ENCODE results near the gene GRM1.

Gene GRM1

DNA sequence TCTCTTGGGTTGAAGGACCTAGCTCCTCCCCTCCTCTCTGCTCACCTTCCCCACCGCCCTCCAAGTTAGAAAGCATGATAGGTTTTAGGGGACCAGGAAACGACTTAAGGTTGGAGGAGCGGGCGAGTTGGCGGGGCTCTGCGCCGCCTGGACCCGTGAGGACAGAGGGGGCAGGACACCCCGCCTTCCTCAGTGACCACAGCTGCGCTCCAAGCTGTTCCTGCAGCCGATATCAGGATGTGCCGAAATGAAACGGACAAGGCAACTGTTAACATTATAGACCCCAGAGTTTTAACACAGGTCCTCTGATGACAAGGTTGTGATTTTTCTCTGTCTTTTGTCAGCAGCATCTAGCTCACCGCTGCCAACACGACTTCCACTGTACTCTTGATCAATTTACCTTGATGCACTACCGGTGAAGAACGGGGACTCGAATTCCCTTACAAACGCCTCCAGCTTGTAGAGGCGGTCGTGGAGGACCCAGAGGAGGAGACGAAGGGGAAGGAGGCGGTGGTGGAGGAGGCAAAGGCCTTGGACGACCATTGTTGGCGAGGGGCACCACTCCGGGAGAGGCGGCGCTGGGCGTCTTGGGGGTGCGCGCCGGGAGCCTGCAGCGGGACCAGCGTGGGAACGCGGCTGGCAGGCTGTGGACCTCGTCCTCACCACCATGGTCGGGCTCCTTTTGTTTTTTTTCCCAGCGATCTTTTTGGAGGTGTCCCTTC lies at the start of gene GRM1:
Gene GRM1 (plus strand): TSS at position 212 of the 722 bp plus-strand sequence. CDS start 456 bp downstream, at position 668.
- TF ChIP-seq, protein P1, sequence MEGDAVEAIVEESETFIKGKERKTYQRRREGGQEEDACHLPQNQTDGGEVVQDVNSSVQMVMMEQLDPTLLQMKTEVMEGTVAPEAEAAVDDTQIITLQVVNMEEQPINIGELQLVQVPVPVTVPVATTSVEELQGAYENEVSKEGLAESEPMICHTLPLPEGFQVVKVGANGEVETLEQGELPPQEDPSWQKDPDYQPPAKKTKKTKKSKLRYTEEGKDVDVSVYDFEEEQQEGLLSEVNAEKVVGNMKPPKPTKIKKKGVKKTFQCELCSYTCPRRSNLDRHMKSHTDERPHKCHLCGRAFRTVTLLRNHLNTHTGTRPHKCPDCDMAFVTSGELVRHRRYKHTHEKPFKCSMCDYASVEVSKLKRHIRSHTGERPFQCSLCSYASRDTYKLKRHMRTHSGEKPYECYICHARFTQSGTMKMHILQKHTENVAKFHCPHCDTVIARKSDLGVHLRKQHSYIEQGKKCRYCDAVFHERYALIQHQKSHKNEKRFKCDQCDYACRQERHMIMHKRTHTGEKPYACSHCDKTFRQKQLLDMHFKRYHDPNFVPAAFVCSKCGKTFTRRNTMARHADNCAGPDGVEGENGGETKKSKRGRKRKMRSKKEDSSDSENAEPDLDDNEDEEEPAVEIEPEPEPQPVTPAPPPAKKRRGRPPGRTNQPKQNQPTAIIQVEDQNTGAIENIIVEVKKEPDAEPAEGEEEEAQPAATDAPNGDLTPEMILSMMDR (IDR thresholded peaks at IDR 0.05; ENCODE audit: extremely low read depth, insufficient read depth, missing control alignments): no peak
- in situ Hi-C loops (cut with MboI; ENCODE audit: low pct_unique_long_range_greater_than_20kb, low sequenced_read_pairs, unreplicated experiment): no loop called here
- DNase-seq (ENCODE audit: low spot score): no peak

DNA sequence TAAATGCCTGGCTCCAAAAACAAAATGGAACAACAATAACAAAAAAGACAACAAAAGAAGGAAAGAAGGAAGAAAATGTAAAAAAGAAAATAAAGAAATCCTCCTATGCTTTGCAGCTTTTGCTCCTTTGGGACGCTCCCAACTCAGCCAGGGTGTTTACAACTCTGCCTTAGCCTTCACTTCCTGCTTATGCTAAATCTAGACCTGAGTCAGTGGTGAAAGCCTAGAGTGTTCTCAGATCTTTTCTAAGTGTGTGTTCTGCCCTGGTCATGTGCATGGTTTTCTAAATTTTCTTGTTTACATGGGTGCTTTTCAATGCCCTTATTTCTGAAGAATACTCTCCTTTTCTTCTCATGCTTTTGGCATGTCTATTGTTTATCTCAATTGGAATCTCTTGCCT lies 19.5 kb upstream of the GRM1 start:
- TF ChIP-seq, protein P1 (IDR thresholded peaks at IDR 0.05; ENCODE audit: extremely low read depth, insufficient read depth, missing control alignments): no peak
- in situ Hi-C loops (cut with MboI; ENCODE audit: low pct_unique_long_range_greater_than_20kb, low sequenced_read_pairs, unreplicated experiment): no loop called here
- DNase-seq (ENCODE audit: low spot score): no peak

DNA sequence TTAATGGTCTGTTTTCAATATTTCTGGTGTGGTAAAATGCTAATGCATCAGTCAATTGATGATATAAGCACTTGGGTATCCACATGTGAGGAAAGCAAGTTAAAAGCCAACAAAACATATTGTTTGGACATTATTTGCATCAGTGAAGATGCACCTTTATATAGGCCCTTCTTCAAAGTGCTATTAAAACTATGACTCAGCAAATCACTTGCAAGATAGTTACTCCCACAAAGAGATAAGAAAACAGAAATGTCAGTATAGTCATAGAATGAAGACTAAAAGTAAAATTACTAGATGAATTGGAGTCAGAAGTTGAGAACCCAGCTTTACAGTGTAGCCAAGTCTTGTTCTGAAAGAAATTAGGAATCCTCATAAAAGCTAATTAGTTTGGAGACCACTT lies 14.6 kb upstream of the GRM1 start:
- in situ Hi-C loops (cut with MboI; ENCODE audit: low pct_unique_long_range_greater_than_20kb, low sequenced_read_pairs, unreplicated experiment): no loop called here
- DNase-seq (ENCODE audit: low spot score): no peak

DNA sequence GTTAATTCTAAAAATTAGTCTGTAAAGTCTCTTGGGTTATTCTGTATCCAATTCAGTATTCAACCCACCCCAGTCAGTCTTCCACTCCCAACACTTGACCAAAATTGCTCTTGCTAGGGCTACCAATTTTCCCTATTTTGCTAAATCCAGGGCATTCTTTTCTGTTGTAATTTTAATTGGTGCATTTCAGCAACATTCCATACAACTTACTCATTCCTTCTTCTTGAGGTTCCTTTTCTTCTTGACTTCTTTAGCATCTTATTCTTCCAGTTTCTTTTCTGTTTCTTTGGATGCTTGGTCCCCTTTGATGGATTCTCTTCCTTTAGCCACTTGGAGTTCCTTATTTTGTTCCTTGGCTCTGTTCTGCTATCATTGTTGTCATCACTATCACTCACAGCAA lies 11.2 kb upstream of the GRM1 start:
- DNase-seq (ENCODE audit: low spot score): no peak
- in situ Hi-C loops (cut with MboI; ENCODE audit: low pct_unique_long_range_greater_than_20kb, low sequenced_read_pairs, unreplicated experiment): no loop called here
- TF ChIP-seq, protein P1 (IDR thresholded peaks at IDR 0.05; ENCODE audit: extremely low read depth, insufficient read depth, missing control alignments): no peak

More for the DNA sequence above, 14.6 kb upstream of the GRM1 start:
- TF ChIP-seq, protein P1 (IDR thresholded peaks at IDR 0.05; ENCODE audit: extremely low read depth, insufficient read depth, missing control alignments): no peak

DNA sequence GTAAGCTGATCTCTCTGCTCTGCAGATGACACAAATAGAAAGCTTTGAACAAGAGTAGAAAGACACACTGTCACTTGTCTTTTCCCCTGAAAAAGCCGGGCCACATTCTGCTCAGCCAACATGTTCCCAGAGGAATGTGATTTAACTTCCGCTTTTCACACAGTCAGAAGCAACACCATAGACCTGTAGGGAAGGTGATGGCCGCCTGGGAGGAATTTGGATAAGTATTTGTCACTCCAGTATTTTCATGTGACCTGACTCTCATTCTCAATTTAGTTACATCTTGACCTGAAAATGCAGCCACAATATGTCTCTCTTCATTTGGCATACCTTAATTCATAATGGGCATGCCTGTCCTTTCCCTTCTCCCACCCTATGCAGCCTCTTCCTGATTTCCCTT lies 2.0 kb upstream of the GRM1 start:
- in situ Hi-C loops (cut with MboI; ENCODE audit: low pct_unique_long_range_greater_than_20kb, low sequenced_read_pairs, unreplicated experiment): no loop called here
- TF ChIP-seq, protein P1 (IDR thresholded peaks at IDR 0.05; ENCODE audit: extremely low read depth, insufficient read depth, missing control alignments): no peak
- no peak for DNase-seq (ENCODE audit: low spot score)

DNA sequence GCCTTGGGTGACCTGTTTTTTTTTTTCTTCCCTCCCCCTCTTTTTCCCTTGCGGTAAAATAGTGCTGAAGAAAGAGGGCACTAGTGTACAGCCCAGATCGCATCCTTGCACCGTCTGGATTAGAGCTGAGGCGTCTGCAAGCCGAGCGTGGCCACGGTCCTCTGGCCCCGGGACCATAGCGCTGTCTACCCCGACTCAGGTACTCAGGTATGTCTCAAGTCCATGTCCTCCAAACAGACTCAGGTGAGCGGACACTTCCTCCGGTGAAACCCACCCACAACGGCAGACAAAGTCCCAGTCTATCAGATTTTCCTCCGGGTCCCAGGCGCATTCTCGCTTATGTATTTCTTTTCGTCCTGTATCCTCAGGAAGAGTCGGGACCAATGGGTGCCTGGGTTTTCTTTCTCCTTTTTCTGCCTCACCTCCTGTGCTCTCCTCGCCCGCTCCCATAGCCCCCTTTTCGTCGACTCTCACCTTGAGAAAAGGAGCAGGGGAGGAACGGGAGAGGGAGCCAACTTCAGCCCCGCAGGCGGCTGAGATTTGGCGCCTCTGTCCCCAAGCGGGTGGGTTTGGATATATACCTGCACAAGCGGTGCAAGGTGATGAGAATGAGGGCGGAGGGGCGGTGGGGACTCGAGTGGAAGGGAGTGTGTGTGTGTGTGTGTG lies 1.1 kb upstream of the GRM1 start:
- no peak for DNase-seq (ENCODE audit: low spot score)
- in situ Hi-C loops (cut with MboI; ENCODE audit: low pct_unique_long_range_greater_than_20kb, low sequenced_read_pairs, unreplicated experiment): no loop called here
- TF ChIP-seq, protein P1 (IDR thresholded peaks at IDR 0.05; ENCODE audit: extremely low read depth, insufficient read depth, missing control alignments): no peak
